Fibroblast of lung (primary cell): Measurements from ENCODE around the gene MCM8.

Experiments used
- CTCF ChIP-seq, 2 donors: IDR thresholded peaks in 1 of 2; conservative IDR thresholded peaks in 1 of 2; 1 replicate in 1 of 2; 2 replicates in 1 of 2; pipeline ENCODE4 v1.5.1; 2011 to 2012; ENCODE audit warnings: low read length in 2 of 2, control low read depth in 1 of 2, inconsistent platforms in 1 of 2, low read depth in 1 of 2, mild to moderate bottlenecking in 1 of 2
- EZH2 ChIP-seq: IDR thresholded peaks from 2 replicates; pipeline ENCODE4 v1.5.1; 2012; ENCODE audit warnings: low read length, control low read depth, mild to moderate bottlenecking; ENCODE audit errors: missing control alignments

GRCh38 chr20:6008254-6008653 lies 57.8 kb downstream of the MCM8 start:
- TF ChIP-seq CTCF (conservative IDR thresholded peaks at IDR 0.05 in 1 of 2, IDR thresholded peaks at IDR 0.05 in 1 of 2; ENCODE audit: low read depth in 1 of 2, low read length in 2 of 2) (no peak), EZH2 (no peak)
